IMR-90 (cell line): ENCODE data around the gene REV3L. TPM values are rescaled to one million over a fixed set of nuclear protein-coding genes. Genes with fewer than 3 reads are reported as not detected.

Experiments
- ATAC-seq: fragments of 200-7000 bp; cut with Tn5 transposase; 2 replicates; pipeline ENCODE4 v1.9.1; 2020; ENCODE audit warnings: low read depth, mild to moderate bottlenecking, moderate library complexity
- BruUV-seq: library from RNA; stranded (reverse); fragments of 400-500 nt; replicated peaks from 2 replicates; lab custom pipeline; 2021; lab: Mats Ljungman, UMichigan
- CTCF ChIA-PET: fragments of 300-600 bp; formaldehyde crosslinking; extraction: SDS; loops from one replicate; lab custom pipeline; 2021; ENCODE audit warnings: antibody characterized with exemption; lab: Yijun Ruan, JAX
- POLR2A ChIA-PET: fragments of 300-600 bp; sonication (Branson Sonifier 250); formaldehyde crosslinking; loops from one replicate; lab custom pipeline; 2022; ENCODE audit warnings: antibody characterized with exemption; ENCODE audit not compliant: unreplicated experiment; lab: Charles Lee
- DNase-seq: peaks from one replicate; pipeline ENCODE4 v3.0.0; 2013
- H2AFZ ChIP-seq: replicated peaks from 2 replicates; pipeline ENCODE3; 2013; ENCODE audit warnings: low read length, mild to moderate bottlenecking; ENCODE audit not compliant: poor library complexity
- H2AK5ac ChIP-seq: 2 replicates; pipeline ENCODE4 v1.6.1; 2013; ENCODE audit warnings: low read depth, low read length, inconsistent platforms
- H2AK9ac ChIP-seq: replicated peaks from 2 replicates; pipeline ENCODE3; 2013; ENCODE audit warnings: mild to moderate bottlenecking, low read depth, low read length, moderate library complexity; ENCODE audit not compliant: poor library complexity
- H2BK120ac ChIP-seq: 2 replicates; pipeline ENCODE4 v1.6.1; 2013; ENCODE audit warnings: low read depth, low read length, inconsistent platforms
- H2BK15ac ChIP-seq: 3 replicates; pipeline ENCODE4 v1.6.1; 2013; ENCODE audit warnings: low read depth, low read length, inconsistent platforms
- H2BK20ac ChIP-seq: 2 replicates; pipeline ENCODE4 v1.6.1; 2013; ENCODE audit warnings: low read depth, mild to moderate bottlenecking, inconsistent platforms, low read length, moderate library complexity
- H2BK5ac ChIP-seq: 2 replicates; pipeline ENCODE4 v1.6.1; 2013; ENCODE audit warnings: mild to moderate bottlenecking, low read depth, low read length, inconsistent platforms; ENCODE audit not compliant: poor library complexity, severe bottlenecking
- H3K14ac ChIP-seq: replicated peaks from 2 replicates; pipeline ENCODE4 v1.6.1; 2013; ENCODE audit warnings: low read depth, low read length, inconsistent platforms
- H3K18ac ChIP-seq: 2 replicates; pipeline ENCODE4 v1.6.1; 2013; ENCODE audit warnings: low read depth, low read length, control low read depth
- H3K23ac ChIP-seq: 2 replicates; pipeline ENCODE4 v1.6.1; 2013; ENCODE audit warnings: low read depth, low read length, inconsistent platforms
- H3K27ac ChIP-seq: 2 replicates; pipeline ENCODE4 v1.5.1; 2013; ENCODE audit warnings: mild to moderate bottlenecking, control low read depth, low read length; ENCODE audit not compliant: insufficient read depth
- H3K27me3 ChIP-seq: 2 replicates; pipeline ENCODE4 v1.6.1; 2013; ENCODE audit warnings: low read length; ENCODE audit not compliant: control insufficient read depth, insufficient read depth
- H3K36me3 ChIP-seq: 2 replicates; pipeline ENCODE4 v1.6.1; 2013; ENCODE audit warnings: low read length, mixed read lengths; ENCODE audit not compliant: control insufficient read depth, insufficient read depth
- H3K4ac ChIP-seq: 2 replicates; pipeline ENCODE4 v1.6.1; 2013; ENCODE audit warnings: low read depth, low read length, inconsistent platforms
- H3K4me1 ChIP-seq: 2 replicates; pipeline ENCODE4 v1.6.1; 2013; ENCODE audit warnings: low read length, mixed read lengths; ENCODE audit not compliant: control insufficient read depth, insufficient read depth
- H3K4me2 ChIP-seq: 2 replicates; pipeline ENCODE4 v1.6.1; 2013; ENCODE audit warnings: low read depth, mild to moderate bottlenecking, control low read depth, low read length, moderate library complexity
- H3K4me3 ChIP-seq: 2 replicates; pipeline ENCODE4 v1.5.1; 2013; ENCODE audit warnings: low read depth, mild to moderate bottlenecking, control low read depth, low read length, moderate library complexity; ENCODE audit not compliant: insufficient read depth
- H3K56ac ChIP-seq: 2 replicates; pipeline ENCODE4 v1.6.1; 2013; ENCODE audit warnings: low read length, inconsistent platforms; ENCODE audit not compliant: insufficient read depth; ENCODE audit errors: extremely low read depth
- H3K79me1 ChIP-seq, 2 experiments: 2 replicates each; pipeline ENCODE4 v1.6.1; 2013; ENCODE audit warnings: low read length in 2 of 2, inconsistent platforms in 1 of 2, low read depth in 1 of 2
- H3K9ac ChIP-seq: 2 replicates; pipeline ENCODE4 v1.6.1; 2013; ENCODE audit warnings: low read depth, low read length, control low read depth
- H3K9me1 ChIP-seq: 2 replicates; pipeline ENCODE4 v1.6.1; 2013; ENCODE audit warnings: low read length, inconsistent platforms; ENCODE audit not compliant: insufficient read depth
- H3K9me3 ChIP-seq: 2 replicates; pipeline ENCODE4 v1.6.1; 2013; ENCODE audit warnings: low read length; ENCODE audit not compliant: control insufficient read depth, insufficient read depth
- H4K20me1 ChIP-seq: 2 replicates; pipeline ENCODE4 v1.6.1; 2013; ENCODE audit warnings: low read length, inconsistent platforms; ENCODE audit not compliant: insufficient read depth
- H4K5ac ChIP-seq: 2 replicates; pipeline ENCODE4 v1.6.1; 2013; ENCODE audit warnings: mild to moderate bottlenecking, low read depth, low read length, control low read depth
- H4K8ac ChIP-seq, 2 experiments: 2 replicates each; pipeline ENCODE4 v1.6.1; 2013; ENCODE audit warnings: low read depth in 2 of 2, low read length in 2 of 2, control low read depth in 1 of 2, inconsistent platforms in 1 of 2
- H4K91ac ChIP-seq: 2 replicates; pipeline ENCODE4 v1.6.1; 2013; ENCODE audit warnings: low read depth, low read length, inconsistent platforms; ENCODE audit not compliant: insufficient read depth
- CEBPB ChIP-seq: IDR thresholded peaks from 2 replicates; pipeline ENCODE4 v1.6.1; 2012; ENCODE audit warnings: low read depth, low read length, improper control_type of control experiment
- MAFK ChIP-seq: IDR thresholded peaks from 2 replicates; pipeline ENCODE4 v1.6.1; 2012; ENCODE audit warnings: low read depth, low read length, improper control_type of control experiment
- MAZ ChIP-seq: IDR thresholded peaks from 2 replicates; pipeline ENCODE4 v1.6.1; 2012; ENCODE audit warnings: low read depth, mild to moderate bottlenecking, low read length, improper control_type of control experiment, moderate library complexity, borderline replicate concordance
- MXI1 ChIP-seq: IDR thresholded peaks from 2 replicates; pipeline ENCODE4 v1.6.1; 2012; ENCODE audit warnings: low read depth, mild to moderate bottlenecking, low read length, moderate library complexity, borderline replicate concordance
- NFE2L2 ChIP-seq: fragments of 150-350 bp; IDR thresholded peaks from 2 replicates; pipeline ENCODE4 v1.6.1; 2016; ENCODE audit warnings: low read depth, mild to moderate bottlenecking, low read length
- RAD21 ChIP-seq: IDR thresholded peaks from 2 replicates; pipeline ENCODE4 v1.6.1; 2012; ENCODE audit warnings: low read length, improper control_type of control experiment
- RFX5 ChIP-seq: IDR thresholded peaks from 2 replicates; pipeline ENCODE4 v1.8.0; 2012; ENCODE audit warnings: low read depth, mild to moderate bottlenecking, low read length, moderate library complexity
- USF2 ChIP-seq: fragments of 150-350 bp; IDR thresholded peaks from 2 replicates; pipeline ENCODE4 v1.6.1; 2017; ENCODE audit warnings: mild to moderate bottlenecking, antibody characterized with exemption, low read length, low read depth
- dilution Hi-C: fragments of 300-500 bp; cut with HindIII; formaldehyde crosslinking; loops from one replicate; pipeline ENCODE4 v1.14.3; 2018; ENCODE audit warnings: low sequenced_read_pairs; ENCODE audit not compliant: unreplicated experiment
- in situ Hi-C: fragments of 300-500 bp; cut with MboI; formaldehyde crosslinking; loops from 3 replicates; pipeline ENCODE4 v1.14.3; 2019; ENCODE audit warnings: low sequenced_read_pairs, inconsistent platforms, mixed read lengths
- intact Hi-C: fragments of 100-400 bp; cut with micrococcal nuclease; formaldehyde crosslinking; loops from 2 replicates; pipeline ENCODE4 v1.10.0; 2022
- polyA plus RNA-seq, 3 experiments: library from polyadenylated mRNA; depleted of rRNA; stranded (reverse); fragments of >200 nt; gene quantifications; 2 replicates each; pipeline ENCODE4 v1.2.3, GENCODE V29; 2012; ENCODE audit warnings: low replicate concordance in 1 of 3
- total RNA-seq: library from RNA; depleted of rRNA; stranded (reverse); fragments of >200 nt; gene quantifications from 2 replicates; pipeline ENCODE4 v1.2.3, GENCODE V29; 2012

Gene REV3L
- total and polyA plus RNA-seq, 2 of the 4 experiments (the other 2 are of a cell fraction) = 7.4 to 15.4 TPM

- Histone ChIP-seq H3K23ac (no peak overlapping the region), H3K4me3 (no peak overlapping the region), H2BK15ac (no peak overlapping the region), H3K27ac (no peak overlapping the region), H2BK20ac (no peak overlapping the region), H3K14ac (no peak overlapping the region), H3K9ac (no peak overlapping the region), H4K8ac (no peak overlapping the region), H3K56ac (no peak overlapping the region), H3K4ac (no peak overlapping the region), H3K9me1 (no peaks in the 10 kb centered on the region), H3K36me3 (no peaks in the 10 kb centered on the region), H3K4me2 (no peak overlapping the region), H3K27me3 (no peaks in the 10 kb centered on the region), H4K5ac (no peak overlapping the region), H2AFZ (no peak overlapping the region), H3K18ac (no peak overlapping the region), H2BK5ac (no peak overlapping the region), H3K4me1 (no peaks in the 10 kb centered on the region; the same call in 1 of the 2 replicates), H4K91ac (no peak overlapping the region), H3K9me3 (no peaks in the 10 kb centered on the region), H2BK120ac (no peak overlapping the region), H2AK5ac (no peak overlapping the region), H4K20me1 (no peaks in the 10 kb centered on the region), H3K79me1 (peaks cover 4 to 13% of the 10 kb centered on the region in 2 experiments; a peak in 3 of 4 replicates), H2AK9ac (no peak overlapping the region)
- DNase-seq = no peak
- CTCF ChIA-PET = no interaction called here
- dilution Hi-C loops (no loop called here), in situ Hi-C loops (no loop called here), intact Hi-C loops (no loop called here)
- BruUV-seq = no TSS peak
- POLR2A ChIA-PET = no interaction called here
- no peak for ATAC-seq
- TF ChIP-seq RFX5 = no peak
- no peak for TF ChIP-seq CEBPB
- TF ChIP-seq MAFK = no peak
- TF ChIP-seq MXI1 = no peak
- no peak for TF ChIP-seq NFE2L2
- TF ChIP-seq USF2 = no peak
- TF ChIP-seq MAZ = no peak
- TF ChIP-seq RAD21 = no peak
These were observed 44.3 kb upstream of the REV3L start for GRCh38 chr6:111527367-111527766.
